Adrenal gland (tissue), 12 donors: ENCODE measurements around the gene SHROOM2. TPM values are rescaled to one million over a fixed set of nuclear protein-coding genes. Genes with fewer than 3 reads are reported as not detected.

Experiments
- DNase-seq, 7 donors: peaks; one replicate each; pipeline ENCODE4 v3.0.0-alpha.2; 2019 to 2020
- H3K27ac ChIP-seq, 5 donors: fragments of 200-600 bp; sonication (generic) in 4 of 5; 1 replicate in 3 of 5; 2 replicates in 2 of 5; pipeline versions ENCODE4 v1.5.1 to v1.8.0; 2016 to 2020; ENCODE audit warnings: mild to moderate bottlenecking in 1 of 5
- H3K27me3 ChIP-seq: fragments of 200-600 bp; 2 replicates; pipeline ENCODE4 v1.8.0; 2021
- H3K36me3 ChIP-seq, 2 donors: fragments of 200-600 bp; replicated peaks in 1 of 2; 1 replicate in 1 of 2; 2 replicates in 1 of 2; pipeline versions ENCODE4 v1.5.1 to v1.8.0; 2018 to 2022
- H3K4me1 ChIP-seq, 2 donors: fragments of 200-600 bp; replicated peaks in 1 of 2; 1 replicate in 1 of 2; 2 replicates in 1 of 2; pipeline versions ENCODE4 v1.5.1 to v1.8.0; 2018 to 2021
- H3K4me3 ChIP-seq, 4 donors: fragments of 200-600 bp; sonication (generic) in 3 of 4; one replicate each; pipeline ENCODE4 v1.5.1; 2016 to 2018
- H3K9me3 ChIP-seq, 3 donors: fragments of 200-600 bp; sonication (generic) in 1 of 3; replicated peaks in 1 of 3; 1 replicate in 2 of 3; 2 replicates in 1 of 3; pipeline versions ENCODE4 v1.5.1 to v1.8.0; 2016 to 2021
- POLR2A ChIP-seq, 2 donors: fragments of 450-650 bp; IDR thresholded peaks; one replicate each; pipeline ENCODE4 v1.6.1; 2017; ENCODE audit warnings: antibody characterized with exemption in 2 of 2, mild to moderate bottlenecking in 2 of 2, moderate library complexity in 1 of 2
- WGBS, 4 donors: extraction: QIAGEN DNeasy Blood & Tissue Kit in 2 of 4; methylation state at CpG; one replicate each; pipeline versions ENCODE4 v1.1.5 to v1.1.7; 2013 to 2017; 5-methylcytosine and 5-hydroxymethylcytosine counted together
- intact Hi-C, 2 donors: fragments of 100-400 bp; cut with DNase I; formaldehyde crosslinking; loops; one replicate each; pipeline versions ENCODE4 v1.14.1 to v1.15.0; 2022 to 2023
- polyA plus RNA-seq, 3 donors: library from polyadenylated mRNA; stranded (reverse); fragments of 200-250 nt in 2 of 3; fragments of 350-450 nt in 1 of 3; fragmentation: Illumina TruSeq in 1 of 3; extraction: RNeasy Lipid Tissue Mini Kit (QIAGEN cat#74804) in 1 of 3; gene quantifications; one replicate each; pipeline ENCODE4 v1.2.3, GENCODE V29; 2013 to 2014
- total RNA-seq, 9 donors: library from RNA; depleted of rRNA in 4 of 9; stranded (reverse); fragments of >200 nt in 4 of 9; fragments of 120-200 nt in 1 of 9; fragmentation: NEBNext Ultra II Directional in 1 of 9; extraction: Animal tissue kit (Norgen Biotek cat#: 25700) in 1 of 9; gene quantifications; one replicate each; pipeline versions ENCODE4 v1.1.0 to v1.2.4, GENCODE V29; 2013 to 2023
- TF ChIP-seq, protein P1 (sequence below), 6 experiments: fragments of 450-650 bp in 4 of 6; fragments of 200-600 bp in 2 of 6; sonication (generic) in 1 of 6; IDR thresholded peaks; 1 replicate in 5 of 6; 2 replicates in 1 of 6; pipeline versions ENCODE4 v1.5.1 to v1.8.0; 2016 to 2021; ENCODE audit warnings: antibody characterized with exemption in 6 of 6, mild to moderate bottlenecking in 2 of 6, moderate library complexity in 1 of 6
- donor health status: healthy with polysubstance abuse.
- donor health status: Bipolar disorder and iron deficiency.
- donor health status: DM: yes; HTN: yes; CAD: no.
- donor health status: DM: no; HTN: no; CAD: no.
- donor health status: DM: no; HTN: no; CAD: no.
- donor health status: DM: yes; HTN: yes; CAD: no.

The SHROOM2 gene
- total and polyA plus RNA-seq, 12 donors = 1.7 to 7.2 (median 4.0) TPM

DNA sequence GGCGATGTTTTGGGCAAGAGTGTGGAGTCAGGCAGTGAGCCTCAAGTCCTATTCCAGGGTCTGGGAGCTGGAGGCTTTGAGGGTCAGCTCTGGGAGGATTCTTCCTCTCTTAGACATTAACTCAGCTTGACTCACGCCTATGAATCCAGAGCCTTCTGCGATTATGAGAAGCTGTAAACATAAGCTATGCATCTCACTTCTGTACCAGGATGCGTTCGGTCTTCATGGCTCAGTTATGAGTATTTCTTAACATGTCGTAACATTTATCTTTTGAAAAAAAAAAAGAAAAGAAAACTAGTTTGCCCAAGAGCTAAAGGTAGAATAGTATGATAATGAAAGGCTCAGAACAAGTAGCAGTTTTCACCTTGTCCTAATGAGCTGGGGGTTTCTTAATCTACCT is 4.6 kb downstream of the SHROOM2 start:
- WGBS, 4 donors = 82 to 90% (median 85%) methylated on average over 6 of the region's 6 CpGs
- Histone ChIP-seq H3K36me3 (no peaks in the 10 kb centered on the region), H3K27ac (no peak overlapping the region), H3K27me3 (peaks cover 22% of the 10 kb centered on the region), H3K9me3 (no peaks in the 10 kb centered on the region), H3K4me3 (no peak overlapping the region), H3K4me1 (no peaks in the 10 kb centered on the region)
- TF ChIP-seq POLR2A (IDR thresholded peaks at IDR 0.05) = no peak
- TF ChIP-seq, protein P1, sequence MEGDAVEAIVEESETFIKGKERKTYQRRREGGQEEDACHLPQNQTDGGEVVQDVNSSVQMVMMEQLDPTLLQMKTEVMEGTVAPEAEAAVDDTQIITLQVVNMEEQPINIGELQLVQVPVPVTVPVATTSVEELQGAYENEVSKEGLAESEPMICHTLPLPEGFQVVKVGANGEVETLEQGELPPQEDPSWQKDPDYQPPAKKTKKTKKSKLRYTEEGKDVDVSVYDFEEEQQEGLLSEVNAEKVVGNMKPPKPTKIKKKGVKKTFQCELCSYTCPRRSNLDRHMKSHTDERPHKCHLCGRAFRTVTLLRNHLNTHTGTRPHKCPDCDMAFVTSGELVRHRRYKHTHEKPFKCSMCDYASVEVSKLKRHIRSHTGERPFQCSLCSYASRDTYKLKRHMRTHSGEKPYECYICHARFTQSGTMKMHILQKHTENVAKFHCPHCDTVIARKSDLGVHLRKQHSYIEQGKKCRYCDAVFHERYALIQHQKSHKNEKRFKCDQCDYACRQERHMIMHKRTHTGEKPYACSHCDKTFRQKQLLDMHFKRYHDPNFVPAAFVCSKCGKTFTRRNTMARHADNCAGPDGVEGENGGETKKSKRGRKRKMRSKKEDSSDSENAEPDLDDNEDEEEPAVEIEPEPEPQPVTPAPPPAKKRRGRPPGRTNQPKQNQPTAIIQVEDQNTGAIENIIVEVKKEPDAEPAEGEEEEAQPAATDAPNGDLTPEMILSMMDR (IDR thresholded peaks at IDR 0.05) = no peak
- intact Hi-C loops = no loop called here
- no peak for DNase-seq

DNA sequence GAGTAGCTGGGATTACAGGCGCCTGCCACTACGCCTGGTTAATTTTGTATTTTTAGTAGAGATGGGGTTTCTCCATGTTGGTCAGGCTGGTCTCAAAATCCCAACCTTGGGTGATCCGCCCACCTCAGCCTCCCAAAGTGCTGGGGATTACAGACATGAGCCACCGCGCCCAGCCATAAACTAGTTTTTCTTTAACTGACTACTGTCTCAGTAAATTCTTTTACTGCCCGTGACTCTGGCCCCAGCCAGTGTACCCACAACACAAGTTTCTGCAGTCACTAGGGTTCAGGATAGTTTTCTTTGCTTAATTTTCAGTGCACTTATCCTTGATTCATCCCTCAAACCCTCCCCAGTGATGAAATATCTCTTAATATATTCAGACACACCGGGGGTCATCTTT is 8.3 kb downstream of the SHROOM2 start:
- Histone ChIP-seq H3K36me3 (no peaks in the 10 kb centered on the region), H3K27ac (no peak overlapping the region), H3K4me1 (no peaks in the 10 kb centered on the region), H3K27me3 (no peaks in the 10 kb centered on the region), H3K4me3 (no peak overlapping the region), H3K9me3 (no peaks in the 10 kb centered on the region)
- intact Hi-C loops = no loop called here
- TF ChIP-seq, protein P1 (IDR thresholded peaks at IDR 0.05) = no peak
- no peak for TF ChIP-seq POLR2A (IDR thresholded peaks at IDR 0.05)
- DNase-seq = no peak
- 87 to 96% (median 94%) methylated on average over 6 to 7 of the region's 7 CpGs for WGBS, 4 donors

DNA sequence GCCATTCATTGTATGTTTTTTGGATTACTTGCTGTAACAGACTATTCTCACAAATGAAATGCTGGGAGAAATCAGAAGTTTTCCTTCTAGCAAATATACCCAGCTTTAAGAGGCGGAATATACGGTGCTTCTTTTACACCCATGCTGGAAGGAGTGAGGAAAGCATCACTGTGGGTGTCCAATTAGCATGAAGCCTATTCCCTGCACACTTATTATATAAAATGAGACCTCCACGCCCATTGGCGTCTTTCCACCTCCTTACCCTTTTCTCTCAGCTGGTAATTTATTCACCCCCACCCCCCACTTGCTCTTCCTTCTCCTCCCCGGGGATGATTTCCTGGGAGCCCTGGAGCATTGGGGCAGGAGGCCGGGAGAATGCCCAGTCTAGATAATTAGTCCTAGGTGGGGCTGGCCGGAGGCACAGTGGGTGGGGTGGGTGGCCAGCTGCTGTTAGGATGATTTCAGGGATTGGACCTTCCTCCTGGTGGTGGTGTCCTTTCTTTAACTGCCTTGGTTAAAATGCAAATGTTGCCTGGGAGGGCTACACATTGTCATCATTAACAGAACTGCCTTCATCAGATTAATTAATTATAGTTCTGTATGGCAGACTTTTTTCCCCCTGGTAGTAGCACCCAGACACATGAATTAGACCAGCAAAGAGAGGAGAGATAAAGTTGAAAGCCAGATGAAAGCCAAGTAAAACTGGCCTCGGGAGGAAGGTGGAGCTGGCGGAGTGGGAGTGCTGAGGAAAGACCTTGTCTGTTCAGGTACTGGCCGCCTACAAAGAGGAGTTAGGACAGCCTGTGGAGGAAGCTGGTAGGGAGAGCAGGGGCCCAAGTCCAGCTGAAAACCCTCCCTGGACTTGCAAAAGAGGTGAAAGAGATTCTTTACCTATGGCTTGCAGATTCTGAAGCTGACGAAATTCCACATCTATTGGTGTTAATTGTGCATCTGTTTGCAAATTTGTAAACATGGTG is 11.4 kb downstream of the SHROOM2 start:
- H3K27me3 ChIP-seq = no peaks in the 10 kb centered on the region
- intact Hi-C loops = no loop called here
- H3K4me3 ChIP-seq = no peak overlapping the region
- H3K4me1 ChIP-seq = no peaks in the 10 kb centered on the region
- TF ChIP-seq, protein P1 (IDR thresholded peaks at IDR 0.05) = no peak
- TF ChIP-seq POLR2A (IDR thresholded peaks at IDR 0.05) = no peak
- no peaks in the 10 kb centered on the region for H3K36me3 ChIP-seq
- no peak overlapping the region for H3K27ac ChIP-seq
- DNase-seq = no peak
- 68 to 75% (median 71%) methylated on average over 9 to 11 of the region's 11 CpGs for WGBS, 4 donors
- H3K9me3 ChIP-seq = no peaks in the 10 kb centered on the region

DNA sequence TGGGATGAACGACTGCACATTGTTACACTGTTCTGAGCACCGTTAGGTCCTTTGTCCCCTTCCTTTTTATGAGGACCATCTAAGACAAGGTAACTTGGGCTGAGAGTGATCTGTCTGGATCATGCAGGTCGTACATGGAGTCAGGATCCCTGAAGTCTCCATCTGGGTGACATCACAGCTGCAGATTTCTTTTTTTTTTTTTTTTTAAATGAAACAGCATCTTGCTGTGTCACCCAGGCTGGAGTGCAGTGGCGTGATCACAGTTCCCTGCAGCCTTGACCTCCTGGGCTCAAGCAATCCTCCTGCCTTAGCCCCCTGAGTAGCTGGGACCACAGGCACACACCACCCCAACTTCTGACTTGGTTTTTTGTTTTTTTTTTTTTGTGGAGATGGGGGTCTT is 16.5 kb downstream of the SHROOM2 start:
- DNase-seq = no peak
- 69 to 80% (median 75%) methylated on average over 4 of the region's 4 CpGs for WGBS, 4 donors
- H3K4me3 ChIP-seq = no peak overlapping the region
- TF ChIP-seq, protein P1 (IDR thresholded peaks at IDR 0.05) = no peak
- no peak for TF ChIP-seq POLR2A (IDR thresholded peaks at IDR 0.05)
- no peaks in the 10 kb centered on the region for H3K4me1 ChIP-seq
- H3K27ac ChIP-seq = no peak overlapping the region
- intact Hi-C loops = no loop called here
- no peaks in the 10 kb centered on the region for H3K36me3 ChIP-seq
- H3K27me3 ChIP-seq = no peaks in the 10 kb centered on the region
- H3K9me3 ChIP-seq = no peaks in the 10 kb centered on the region
